Muscle of leg (tissue), 11 donors: Measurements from ENCODE around the gene DMD. TPM values are rescaled to one million over a fixed set of nuclear protein-coding genes. Genes with fewer than 3 reads are reported as not detected.
A peak's percentile ranks its signal among the peaks of the same experiment; 100 is the strongest.

Experiments
- DNase-seq: peaks from one replicate; pipeline ENCODE4 v3.0.0; 2013
- H3K27ac ChIP-seq: one replicate; pipeline ENCODE4 v1.5.1; 2013; ENCODE audit warnings: mild to moderate bottlenecking, low read length, control low read depth
- H3K27me3 ChIP-seq: one replicate; pipeline ENCODE4 v1.6.1; 2013; ENCODE audit warnings: low read length; ENCODE audit not compliant: control insufficient read depth, insufficient read depth
- H3K36me3 ChIP-seq: one replicate; pipeline ENCODE4 v1.6.1; 2013; ENCODE audit warnings: low read length; ENCODE audit not compliant: control insufficient read depth, insufficient read depth
- H3K4me1 ChIP-seq: one replicate; pipeline ENCODE4 v1.6.1; 2013; ENCODE audit warnings: low read length; ENCODE audit not compliant: control insufficient read depth, insufficient read depth
- H3K4me3 ChIP-seq: one replicate; pipeline ENCODE4 v1.5.1; 2013; ENCODE audit warnings: low read length, control low read depth
- H3K9me3 ChIP-seq: replicated peaks from 2 replicates; pipeline ENCODE4 v1.6.1; 2013; ENCODE audit warnings: low read depth, low read length; ENCODE audit not compliant: control insufficient read depth
- WGBS: methylation state at CpG from one replicate; pipeline ENCODE4 v1.1.5; 2013; ENCODE audit warnings: missing lambda C conversion rate; ENCODE audit not compliant: insufficient coverage; 5-methylcytosine and 5-hydroxymethylcytosine counted together
- polyA plus RNA-seq, 8 donors: library from polyadenylated mRNA; unstranded; fragments of 120-200 nt; gene quantifications; one replicate each; pipeline versions ENCODE4 v1.2.1 to v1.2.3, GENCODE V29; 2013; ENCODE audit warnings: inconsistent platforms in 1 of 8, low replicate concordance in 1 of 8; ENCODE audit not compliant: insufficient read length in 8 of 8, insufficient read depth in 1 of 8
- total RNA-seq: library from RNA; stranded (reverse); fragments of 120-200 nt; gene quantifications from one replicate; pipeline ENCODE4 v1.2.4, GENCODE V29; 2013

DMD gene
- total and polyA plus RNA-seq, 9 donors = 50.3 to 106 (median 68.9) TPM

DNA sequence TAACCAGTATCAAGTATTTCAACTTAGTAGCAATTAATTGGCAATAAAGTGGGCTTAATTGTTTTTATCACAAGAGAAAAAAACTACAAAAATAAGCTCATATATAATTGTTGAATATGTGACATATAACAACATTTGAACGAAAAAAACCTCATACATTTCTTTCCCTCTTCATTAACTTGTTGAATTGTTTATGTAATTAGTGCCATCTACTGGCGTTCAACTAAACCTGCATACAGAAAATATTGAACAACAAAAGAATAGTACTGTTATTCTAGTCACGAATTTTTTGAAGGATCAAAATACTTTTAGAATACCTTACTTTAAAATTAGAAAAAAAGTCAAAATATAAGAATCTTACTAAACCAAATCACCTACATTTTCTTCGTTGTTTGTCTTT, 1553.0 kb downstream of the DMD start:
- peak; percentile 57 for DNase-seq
- no peak overlapping the region for H3K27ac ChIP-seq

DNA sequence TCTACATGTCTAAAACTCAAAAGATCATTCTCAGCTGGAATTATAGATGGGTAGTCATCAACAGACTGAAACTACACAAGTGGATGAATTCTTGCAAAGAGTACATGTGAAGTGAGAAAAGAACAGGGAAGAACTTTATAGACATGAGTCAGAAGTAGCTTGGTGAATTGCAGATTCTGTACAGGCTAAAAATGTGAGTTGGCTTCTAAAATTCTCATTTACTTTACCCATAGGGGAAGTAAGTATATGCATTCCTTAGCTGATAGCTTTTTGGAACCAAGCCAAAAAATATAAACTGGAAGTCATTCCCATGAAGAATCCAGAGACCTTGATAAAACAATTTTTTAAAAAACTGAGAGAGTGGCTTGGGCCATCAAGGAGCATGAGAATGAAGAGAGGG, 1555.3 kb downstream of the DMD start:
- DNase-seq = peak; percentile 16
- no peaks in the 10 kb centered on the region for H3K27me3 ChIP-seq
- no peak overlapping the region for H3K4me3 ChIP-seq
- H3K27ac ChIP-seq = no peak overlapping the region
- H3K4me1 ChIP-seq = no peaks in the 10 kb centered on the region
- H3K9me3 ChIP-seq = no peaks in the 10 kb centered on the region
- no peaks in the 10 kb centered on the region for H3K36me3 ChIP-seq

More for the DNA sequence above, 1553.0 kb downstream of the DMD start:
- Histone ChIP-seq H3K9me3 (no peaks in the 10 kb centered on the region), H3K36me3 (no peaks in the 10 kb centered on the region), H3K27me3 (no peaks in the 10 kb centered on the region), H3K4me3 (no peak overlapping the region), H3K4me1 (no peaks in the 10 kb centered on the region)
- no CpG with 5 or more reads among the region's 4 CpGs for WGBS

- H3K27me3 ChIP-seq = no peaks in the 10 kb centered on the region
- no peaks in the 10 kb centered on the region for H3K4me1 ChIP-seq
- DNase-seq = peak; percentile 20
- no peak overlapping the region for H3K27ac ChIP-seq
- no peaks in the 10 kb centered on the region for H3K36me3 ChIP-seq
- no peak overlapping the region for H3K4me3 ChIP-seq
- no peaks in the 10 kb centered on the region for H3K9me3 ChIP-seq
Observed at GRCh38 chrX:31653422-31653821, 1557.9 kb downstream of the DMD start.

- Histone ChIP-seq H3K27me3 (peaks cover 2% of the 10 kb centered on the region), H3K9me3 (no peaks in the 10 kb centered on the region), H3K27ac (no peak overlapping the region), H3K4me3 (no peak overlapping the region), H3K36me3 (no peaks in the 10 kb centered on the region), H3K4me1 (no peaks in the 10 kb centered on the region)
- peak; percentile 30 for DNase-seq
- no CpG with 5 or more reads among the region's 1 CpG for WGBS
Observed at GRCh38 chrX:31652650-31653049, 1558.7 kb downstream of the DMD start.

GRCh38 chrX:31649201-31649600, 1562.1 kb downstream of the DMD start:
- WGBS = no CpG with 5 or more reads among the region's 3 CpGs
- no peaks in the 10 kb centered on the region for H3K4me1 ChIP-seq
- H3K9me3 ChIP-seq = no peaks in the 10 kb centered on the region
- H3K27me3 ChIP-seq = peaks cover 2% of the 10 kb centered on the region
- H3K4me3 ChIP-seq = no peak overlapping the region
- DNase-seq = no peak
- no peaks in the 10 kb centered on the region for H3K36me3 ChIP-seq
- H3K27ac ChIP-seq = no peak overlapping the region

DNA sequence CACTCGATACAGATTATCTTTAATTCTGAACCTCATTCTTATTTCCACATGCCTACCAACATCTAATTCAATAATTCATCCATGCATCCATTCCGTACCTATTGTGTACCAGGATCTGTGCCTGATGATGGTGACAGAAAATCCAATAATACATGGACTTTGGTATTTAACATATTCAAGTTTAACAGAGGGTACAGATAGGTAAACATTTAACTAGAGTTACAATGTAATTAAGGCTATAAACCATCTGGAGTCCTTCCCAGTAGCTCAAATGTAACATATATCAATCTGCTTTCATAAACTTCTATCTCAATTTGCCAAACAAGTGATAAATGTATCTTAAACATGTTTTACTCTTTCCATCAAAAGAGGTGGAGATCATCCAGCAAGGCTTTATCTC, 1578.0 kb downstream of the DMD start:
- Histone ChIP-seq H3K4me1 (no peaks in the 10 kb centered on the region), H3K36me3 (no peaks in the 10 kb centered on the region), H3K4me3 (no peak overlapping the region), H3K9me3 (no peaks in the 10 kb centered on the region), H3K27ac (no peak overlapping the region), H3K27me3 (peaks cover 6% of the 10 kb centered on the region)
- DNase-seq = no peak
- no CpG with 5 or more reads among the region's 2 CpGs for WGBS

DNA sequence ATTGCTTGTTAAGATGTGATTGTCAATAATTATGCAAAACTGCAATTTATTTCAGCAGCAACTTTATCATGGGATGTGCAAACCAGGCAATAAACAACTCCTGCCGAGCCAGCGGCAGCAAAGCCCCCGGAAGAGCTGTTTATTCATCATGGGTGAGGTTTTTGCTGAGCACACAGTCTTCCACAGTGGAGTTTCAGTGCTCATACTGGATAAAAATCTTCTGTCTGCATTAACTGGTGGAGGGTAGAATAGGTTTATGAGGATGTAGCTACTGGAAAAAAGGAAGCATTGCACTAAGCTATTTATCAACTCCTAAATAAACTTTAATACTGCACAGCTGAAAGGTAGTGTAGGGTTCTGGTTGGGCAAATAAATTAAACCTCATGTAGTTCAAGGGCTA, 1582.2 kb downstream of the DMD start:
- no peaks in the 10 kb centered on the region for H3K9me3 ChIP-seq
- no peaks in the 10 kb centered on the region for H3K4me1 ChIP-seq
- no peak overlapping the region for H3K4me3 ChIP-seq
- peak; percentile 31 for DNase-seq
- H3K27ac ChIP-seq = no peak overlapping the region
- H3K36me3 ChIP-seq = no peaks in the 10 kb centered on the region
- H3K27me3 ChIP-seq = peaks cover 6% of the 10 kb centered on the region
- 57% methylated on average over 3 of the region's 3 CpGs for WGBS

DNA sequence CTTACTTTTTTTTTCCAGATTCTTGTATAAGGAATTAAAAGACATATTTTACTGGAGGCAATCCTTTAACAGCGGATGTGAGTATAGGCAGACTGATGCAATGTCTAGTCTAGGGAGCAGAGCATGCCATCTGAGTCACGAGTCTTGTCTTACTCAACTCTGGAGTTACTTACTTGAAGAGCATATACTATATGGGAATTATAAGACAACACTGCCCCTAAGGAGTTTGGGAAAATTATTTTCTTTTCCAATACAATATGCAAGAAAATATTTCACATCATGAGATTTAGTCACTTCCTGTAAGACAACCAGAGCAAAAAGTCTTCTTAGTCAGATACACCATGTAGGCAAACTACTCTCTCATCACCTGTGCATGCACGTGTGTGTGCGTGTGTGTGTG, 1602.2 kb downstream of the DMD start:
- Histone ChIP-seq H3K27me3 (peaks cover 2% of the 10 kb centered on the region), H3K36me3 (no peaks in the 10 kb centered on the region), H3K4me1 (no peaks in the 10 kb centered on the region), H3K9me3 (no peaks in the 10 kb centered on the region), H3K4me3 (no peak overlapping the region), H3K27ac (no peak overlapping the region)
- DNase-seq = peak; percentile 47
- WGBS = no CpG with 5 or more reads among the region's 4 CpGs

DNA sequence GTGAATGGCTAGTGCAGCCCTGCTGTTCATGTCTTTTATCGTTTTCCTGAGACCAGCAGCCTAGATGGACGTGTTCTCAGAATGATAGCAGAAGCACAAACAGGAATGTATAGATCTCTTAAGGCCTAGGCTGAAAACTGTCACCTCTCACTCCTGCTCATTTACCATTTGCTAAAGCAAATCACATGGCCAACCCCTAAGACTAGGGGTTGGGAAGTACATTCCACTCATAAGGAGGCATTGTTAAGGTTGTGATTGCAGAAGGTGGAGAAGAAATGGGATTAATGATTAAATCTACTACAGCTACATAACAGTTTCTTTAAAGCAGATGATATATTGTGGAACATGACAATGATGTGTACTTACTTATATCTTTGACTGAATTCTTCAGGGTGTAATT, 1602.7 kb downstream of the DMD start:
- Histone ChIP-seq H3K4me3 (no peak overlapping the region), H3K4me1 (no peaks in the 10 kb centered on the region), H3K9me3 (no peaks in the 10 kb centered on the region), H3K27me3 (peaks cover 2% of the 10 kb centered on the region), H3K36me3 (no peaks in the 10 kb centered on the region), H3K27ac (no peak overlapping the region)
- 84% methylated on average over 2 of the region's 2 CpGs for WGBS
- no peak for DNase-seq

DNA sequence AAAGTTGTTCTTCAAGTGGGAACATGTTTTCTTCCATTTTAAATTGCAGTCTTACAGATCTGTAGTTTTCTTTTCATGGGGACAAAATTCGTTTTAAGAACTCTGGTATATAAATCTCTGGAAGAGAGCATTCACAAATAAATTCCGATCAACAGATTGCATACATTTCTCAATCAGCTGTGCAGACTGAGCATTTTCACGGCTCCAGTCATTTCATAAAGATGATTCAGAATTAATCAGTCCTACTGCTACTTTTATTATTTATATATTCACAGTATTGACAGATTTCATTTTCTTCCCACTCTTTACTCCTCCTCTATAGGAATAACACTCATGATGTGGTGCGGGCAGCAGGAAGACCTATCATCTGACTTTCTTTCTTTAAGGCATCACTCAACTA, 1604.6 kb downstream of the DMD start:
- DNase-seq = no peak
- WGBS = no CpG with 5 or more reads among the region's 4 CpGs
- no peaks in the 10 kb centered on the region for H3K27me3 ChIP-seq

GRCh38 chrX:31604629-31605221, 1606.6 kb downstream of the DMD start:
- H3K4me1 ChIP-seq = no peaks in the 10 kb centered on the region
- 71% methylated on average over 1 of the region's 3 CpGs for WGBS
- no peaks in the 10 kb centered on the region for H3K36me3 ChIP-seq
- H3K4me3 ChIP-seq = no peak overlapping the region
- H3K27me3 ChIP-seq = no peaks in the 10 kb centered on the region
- no peak for DNase-seq
- H3K27ac ChIP-seq = no peak overlapping the region
- no peaks in the 10 kb centered on the region for H3K9me3 ChIP-seq

More for the DNA sequence above, 1604.6 kb downstream of the DMD start:
- Histone ChIP-seq H3K36me3 (no peaks in the 10 kb centered on the region), H3K9me3 (no peaks in the 10 kb centered on the region), H3K27ac (no peak overlapping the region), H3K4me3 (no peak overlapping the region), H3K4me1 (no peaks in the 10 kb centered on the region)
